Activated CD8-positive, alpha-beta T cell treated with anti-CD3 and anti-CD28 coated beads for 36 hours (primary cell): ENCODE measurements around the gene SMTNL2. TPM values are rescaled to one million over a fixed set of nuclear protein-coding genes. Genes with fewer than 3 reads are reported as not detected.
"Not testable (repeated sequence)": the region's sequence is repeated elsewhere in the genome, so short reads cannot be mapped to it uniquely, and the experiment has no call there.

ENCODE experiments used
- ATAC-seq: fragments of 200-7000 bp; cut with Tn5 transposase; one replicate; pipeline ENCODE4 v1.10.0; 2021; ENCODE audit warnings: mild to moderate bottlenecking, moderate library complexity
- CTCF ChIA-PET: fragments of 350-600 bp; sonication (Branson Sonifier 250); formaldehyde crosslinking; loops from one replicate; lab custom pipeline; 2021; ENCODE audit warnings: antibody characterized with exemption; lab: Charles Lee
- POLR2A ChIA-PET: fragments of 350-600 bp; sonication (Branson Sonifier 250); formaldehyde crosslinking; loops from one replicate; lab custom pipeline; 2021; ENCODE audit warnings: antibody characterized with exemption; lab: Charles Lee
- DNase-seq: peaks from one replicate; pipeline ENCODE4 v3.0.0-alpha.2; 2020
- H3K27ac Mint-ChIP-seq: one replicate; pipeline ENCODE4 v1.8.0; 2021; ENCODE audit warnings: mild to moderate bottlenecking, mixed read lengths
- H3K27me3 Mint-ChIP-seq: one replicate; pipeline ENCODE4 v1.8.0; 2021; ENCODE audit warnings: mixed read lengths
- H3K36me3 Mint-ChIP-seq: one replicate; pipeline ENCODE4 v1.8.0; 2021; ENCODE audit warnings: low read depth, mixed read lengths
- H3K4me1 Mint-ChIP-seq: one replicate; pipeline ENCODE4 v1.8.0; 2021; ENCODE audit warnings: low read depth, mixed read lengths
- H3K4me3 Mint-ChIP-seq: one replicate; pipeline ENCODE4 v1.8.0; 2021; ENCODE audit warnings: mild to moderate bottlenecking, moderate library complexity, mixed read lengths
- H3K9me3 Mint-ChIP-seq: one replicate; pipeline ENCODE4 v1.8.0; 2021; ENCODE audit warnings: mixed read lengths
- CTCF ChIP-seq: fragments of 200-600 bp; IDR thresholded peaks from one replicate; pipeline ENCODE4 v1.8.0; 2022; ENCODE audit warnings: antibody characterized with exemption, mild to moderate bottlenecking
- intact Hi-C: fragments of 100-400 bp; cut with micrococcal nuclease; formaldehyde crosslinking; loops from one replicate; pipeline ENCODE4 v1.10.0; 2022
- total RNA-seq, 2 experiments: library from RNA; stranded (reverse); gene quantifications; one replicate each; pipeline ENCODE4 v1.2.3, GENCODE V29; 2021

The SMTNL2 gene
- total RNA-seq, 2 experiments from 2014 or later = not detected

DNA sequence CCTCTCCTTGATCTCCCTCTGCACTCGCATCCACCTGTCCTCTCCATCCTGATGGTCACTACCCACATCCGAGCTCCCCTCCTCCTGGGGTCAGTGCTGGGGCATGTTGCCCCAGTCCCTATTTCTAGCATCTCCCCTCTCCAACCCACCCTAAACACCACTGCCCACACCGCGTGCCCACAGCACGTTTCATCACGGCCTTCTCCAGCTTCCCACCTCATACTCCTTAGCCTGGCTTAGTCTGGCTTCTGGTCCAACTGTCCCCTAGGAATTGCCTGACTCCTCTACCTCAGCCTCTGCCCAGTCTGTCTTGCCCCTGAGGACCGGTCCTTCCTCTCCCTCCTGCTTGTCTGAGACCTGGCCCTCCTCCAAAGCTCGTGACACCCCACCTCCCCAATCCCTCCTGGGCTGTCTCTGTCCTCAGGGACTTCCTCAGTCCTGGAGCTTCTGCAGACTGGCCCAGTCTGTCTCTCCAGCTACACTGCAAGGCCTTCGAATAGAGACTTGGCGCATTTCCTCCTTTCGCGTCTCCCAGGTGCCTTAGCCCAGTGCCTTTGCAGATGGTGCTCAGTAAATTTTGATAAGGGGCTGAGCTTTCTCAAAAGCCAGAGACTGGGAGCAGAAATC, 52.3 kb downstream of the SMTNL2 start:
- H3K36me3 Mint-ChIP-seq = no peaks in the 10 kb centered on the region
- no peak overlapping the region for H3K27ac Mint-ChIP-seq
- no peak overlapping the region for H3K4me3 Mint-ChIP-seq
- peaks cover 20% of the 10 kb centered on the region for H3K4me1 Mint-ChIP-seq
- ChIA-PET POLR2A (no interaction called here), CTCF (no interaction called here)
- ATAC-seq = no peak
- peaks cover 1% of the 10 kb centered on the region for H3K9me3 Mint-ChIP-seq
- intact Hi-C loops = no loop called here
- DNase-seq = no peak
- TF ChIP-seq CTCF = no peak
- peaks cover 59% of the 10 kb centered on the region for H3K27me3 Mint-ChIP-seq

- H3K27me3 Mint-ChIP-seq = peaks cover 71% of the 10 kb centered on the region
- DNase-seq, intact Hi-C loops, H3K36me3 Mint-ChIP-seq, POLR2A ChIA-PET, H3K27ac Mint-ChIP-seq, H3K4me3 Mint-ChIP-seq, ATAC-seq, CTCF ChIA-PET, H3K9me3 Mint-ChIP-seq: not testable (repeated sequence)
- H3K4me1 Mint-ChIP-seq = peaks cover 23% of the 10 kb centered on the region
These were observed 54.4 kb downstream of the SMTNL2 start for GRCh38 chr17:4638766-4639165.

DNA sequence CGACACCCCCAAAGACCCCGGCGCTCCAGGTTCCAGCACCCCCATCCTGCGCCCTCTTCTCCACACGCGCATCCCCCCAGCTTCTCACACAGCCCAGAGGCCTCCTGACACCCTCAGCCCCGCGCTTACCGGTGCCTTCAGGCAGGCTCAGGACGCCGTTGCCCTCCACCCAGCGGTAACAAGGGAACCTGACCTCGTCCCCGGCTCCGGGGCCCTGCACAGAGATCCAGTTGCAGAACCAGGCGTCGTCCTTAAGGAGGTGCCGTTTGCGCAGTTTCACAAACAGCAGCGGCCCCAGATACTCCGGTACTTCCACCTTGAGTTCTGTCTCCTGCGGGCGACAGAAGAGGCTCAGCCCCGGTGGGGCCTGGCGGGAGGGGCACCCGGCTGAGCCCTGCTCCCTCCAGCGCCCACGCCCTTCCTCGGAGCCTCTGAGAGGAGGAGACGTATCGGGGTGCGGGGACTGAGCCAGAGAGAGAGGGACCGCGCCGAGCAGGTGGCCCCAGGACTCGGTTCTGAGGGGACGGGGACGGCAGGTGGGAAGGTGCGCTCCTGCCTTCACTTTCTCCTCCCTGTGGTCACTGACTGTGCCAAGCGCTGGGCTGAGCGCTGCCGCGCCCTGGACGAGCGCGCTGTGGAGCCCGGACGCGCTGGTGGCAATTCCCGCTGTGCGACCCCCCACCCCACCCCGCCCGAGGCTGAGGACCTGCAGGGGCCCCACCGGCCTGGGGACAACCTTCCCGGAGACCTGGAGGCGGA, 55.2 kb downstream of the SMTNL2 start:
- H3K36me3 Mint-ChIP-seq = not testable (repeated sequence)
- H3K4me3 Mint-ChIP-seq = peak overlapping the region; percentile 27

DNA sequence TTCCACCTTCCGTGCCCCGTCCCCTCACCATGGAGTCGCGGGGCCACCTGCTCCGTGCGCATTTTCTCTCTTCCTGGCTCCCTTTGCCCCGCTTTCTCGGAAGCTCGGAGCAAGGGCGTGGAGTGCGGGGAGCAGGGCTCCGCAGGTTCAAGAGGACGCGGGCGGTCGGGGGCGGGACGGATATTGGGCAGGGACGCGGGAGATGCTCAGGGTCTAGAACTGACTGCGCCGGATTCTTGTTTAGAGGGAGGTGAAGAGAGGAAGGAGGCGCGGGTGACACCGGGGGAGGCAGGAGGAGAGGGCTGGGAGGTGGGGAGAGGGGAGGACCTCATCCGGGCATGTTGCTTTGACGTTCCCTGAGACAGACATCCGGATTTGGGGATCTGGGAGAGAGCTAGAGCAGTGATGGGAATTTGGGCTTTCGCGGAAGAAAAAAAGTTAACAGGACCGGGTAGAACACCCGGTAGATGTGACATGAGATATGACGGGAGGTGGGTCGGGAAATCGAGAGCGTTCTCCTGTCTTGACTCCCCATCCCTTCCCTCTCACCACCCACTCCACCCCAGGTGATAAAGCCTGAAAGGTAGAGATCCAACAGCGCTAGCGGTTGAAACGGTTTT, 56.4 kb downstream of the SMTNL2 start:
- H3K4me3 Mint-ChIP-seq = not testable (repeated sequence)
- peak; percentile 72 for ATAC-seq

More for the DNA sequence above, 55.2 kb downstream of the SMTNL2 start:
- intact Hi-C loops, CTCF ChIA-PET, POLR2A ChIA-PET, H3K27ac Mint-ChIP-seq, H3K9me3 Mint-ChIP-seq: not testable (repeated sequence)
- peak; percentile 63 for ATAC-seq
- DNase-seq = peak; percentile 47
- Mint-ChIP-seq H3K27me3 (peaks cover 73% of the 10 kb centered on the region), H3K4me1 (peaks cover 23% of the 10 kb centered on the region)

DNA sequence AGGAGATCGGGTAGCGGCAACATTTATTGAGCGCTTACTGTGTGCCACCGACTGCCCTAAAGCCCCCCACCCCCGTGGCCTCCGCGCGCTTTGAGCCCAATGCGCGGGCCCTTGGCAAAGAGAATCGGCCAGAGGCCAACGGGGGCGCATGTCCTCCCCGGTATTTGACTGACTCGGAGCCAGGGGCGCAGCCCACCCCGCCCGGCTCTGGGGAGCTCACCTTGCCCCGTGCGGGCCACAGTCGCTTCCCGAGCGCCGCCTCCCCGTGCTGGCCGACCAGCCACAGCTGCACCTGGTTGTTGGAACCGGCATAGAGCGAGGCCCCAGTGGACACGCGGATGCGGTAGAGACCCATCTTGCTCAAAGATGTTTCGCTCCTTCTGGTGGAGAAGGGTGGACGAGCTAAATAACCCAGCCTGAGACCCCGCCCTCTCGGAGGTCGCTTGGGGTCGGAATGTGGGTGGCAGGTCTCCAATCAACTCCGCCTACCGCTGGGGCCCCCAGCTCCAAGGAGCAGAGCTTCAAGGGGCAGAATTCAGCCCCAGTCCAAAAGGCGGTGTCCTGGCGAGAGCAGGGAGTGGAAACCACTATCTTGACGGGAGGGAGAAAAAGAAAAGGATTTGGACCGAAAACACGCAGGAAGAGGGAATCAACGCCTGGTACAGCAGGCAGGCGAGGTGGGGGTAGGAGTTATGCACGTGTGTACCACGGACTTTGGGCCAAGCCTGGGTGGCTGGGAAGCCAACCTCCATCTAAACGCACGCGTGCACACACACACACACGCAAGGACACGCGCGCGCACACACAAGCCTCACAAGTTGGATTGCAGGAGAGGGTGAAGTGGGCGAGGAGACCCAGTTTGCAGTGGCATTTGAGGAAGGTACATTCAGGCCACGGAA, 57.2 kb downstream of the SMTNL2 start, which contains the start of gene ALOX15:
ALOX15 (minus strand) TSS at position 382 of the 899 bp plus-strand sequence; CDS start at position 355, 27 bp downstream.
- H3K36me3 Mint-ChIP-seq = no peaks in the 10 kb centered on the region
- no peak for TF ChIP-seq CTCF
- no peaks in the 10 kb centered on the region for H3K9me3 Mint-ChIP-seq
- no peak for ATAC-seq
- intact Hi-C loops = no loop called here
- ChIA-PET POLR2A (interaction anchor here (0.6 kb wide), 1 partner anchor 49 kb away, joined by 3 read pairs; no protein-coding TSS in a partner anchor), CTCF (no interaction called here)
- H3K27me3 Mint-ChIP-seq = peaks cover 64% of the 10 kb centered on the region
- H3K4me3 Mint-ChIP-seq = no peak within 1 kb of the TSS
- DNase-seq = no peak
- no peak within 1 kb of the TSS for H3K27ac Mint-ChIP-seq
- H3K4me1 Mint-ChIP-seq = peaks cover 16% of the 10 kb centered on the region

More for the DNA sequence above, 56.4 kb downstream of the SMTNL2 start:
- H3K9me3 Mint-ChIP-seq, CTCF ChIA-PET, H3K27ac Mint-ChIP-seq, intact Hi-C loops, H3K36me3 Mint-ChIP-seq, POLR2A ChIA-PET: not testable (repeated sequence)
- H3K27me3 Mint-ChIP-seq = peaks cover 73% of the 10 kb centered on the region
- H3K4me1 Mint-ChIP-seq = peaks cover 23% of the 10 kb centered on the region
- peak; percentile 48 for DNase-seq

DNA sequence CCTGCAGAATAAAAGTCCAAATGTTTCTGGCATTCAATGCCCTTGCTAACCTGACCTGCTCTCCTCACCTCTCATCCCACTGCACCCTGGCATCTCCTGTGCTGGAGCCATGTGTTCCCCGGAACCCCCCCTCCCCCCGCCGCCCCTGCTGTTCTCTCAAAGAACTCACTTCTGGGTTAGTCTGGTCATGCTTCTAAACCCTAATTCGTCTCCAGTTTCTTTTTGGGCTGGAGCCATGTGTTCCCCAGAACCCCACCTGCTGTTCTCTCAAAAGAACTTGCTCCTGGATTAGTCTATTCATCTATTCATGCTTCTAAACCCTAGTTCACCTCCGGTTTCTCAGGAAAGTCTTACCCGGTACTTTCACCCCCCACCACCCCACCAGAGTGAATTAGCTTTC, 58.0 kb downstream of the SMTNL2 start:
- TF ChIP-seq CTCF = no peak
- no peak overlapping the region for H3K4me3 Mint-ChIP-seq
- H3K27ac Mint-ChIP-seq = no peak overlapping the region
- intact Hi-C loops = no loop called here
- H3K9me3 Mint-ChIP-seq = no peaks in the 10 kb centered on the region
- DNase-seq (no peak), ATAC-seq (no peak)
- ChIA-PET CTCF (no interaction called here), POLR2A (no interaction called here)
- H3K36me3 Mint-ChIP-seq = no peaks in the 10 kb centered on the region
- H3K4me1 Mint-ChIP-seq = peaks cover 13% of the 10 kb centered on the region
- peaks cover 56% of the 10 kb centered on the region for H3K27me3 Mint-ChIP-seq
